HepG2 (cell line): ENCODE results near the gene ASPHD1. TPM values are rescaled to one million over a fixed set of nuclear protein-coding genes. Genes with fewer than 3 reads are reported as not detected.
A peak's percentile ranks its signal among the peaks of the same experiment; 100 is the strongest.

Experiments
- CENPT ChIP-seq: sonication (generic); formaldehyde crosslinking; IDR thresholded peaks from 2 replicates; pipeline ENCODE4 v1.8.0; 2022; ENCODE audit warnings: low read depth, mild to moderate bottlenecking, moderate library complexity, missing genetic modification reagents
- CHD4 ChIP-seq: fragments of 200-600 bp; sonication (generic); IDR thresholded peaks from 2 replicates; pipeline ENCODE4 v1.7.0; 2017; ENCODE audit warnings: mild to moderate bottlenecking, low read length, borderline replicate concordance
- CREM ChIP-seq, 2 experiments: sonication (generic) in 1 of 2; formaldehyde crosslinking in 1 of 2; IDR thresholded peaks; 2 replicates each; pipeline versions ENCODE4 v1.4.0 to v1.6.1; 2016 to 2020; ENCODE audit warnings: antibody characterized with exemption in 1 of 2, mild to moderate bottlenecking in 1 of 2, missing genetic modification reagents in 1 of 2
- KLF15 ChIP-seq: sonication (generic); formaldehyde crosslinking; IDR thresholded peaks from 2 replicates; pipeline ENCODE4 v1.8.1; 2023; ENCODE audit warnings: borderline replicate concordance, mild to moderate bottlenecking, inconsistent platforms, missing genetic modification reagents, mixed read lengths
- MED13 ChIP-seq: sonication (generic); formaldehyde crosslinking; IDR thresholded peaks from 2 replicates; pipeline ENCODE4 v1.5.0; 2020; ENCODE audit warnings: missing genetic modification reagents
- MIER2 ChIP-seq: IDR thresholded peaks from 2 replicates; pipeline ENCODE4 v1.6.1; 2016; ENCODE audit warnings: missing biosample characterization, missing genetic modification reagents
- NCOA2 ChIP-seq: sonication (generic); formaldehyde crosslinking; IDR thresholded peaks from 2 replicates; pipeline ENCODE4 v1.8.0; 2022; ENCODE audit warnings: inconsistent platforms
- PRPF4 ChIP-seq: fragments of 200-400 bp; formaldehyde crosslinking; IDR thresholded peaks from 2 replicates; pipeline ENCODE4 v1.6.1; 2016; ENCODE audit warnings: low read length, low read depth; ENCODE audit not compliant: poor library complexity, severe bottlenecking
- SATB2 ChIP-seq: sonication (generic); formaldehyde crosslinking; IDR thresholded peaks from 2 replicates; pipeline ENCODE4 v1.5.0; 2020; ENCODE audit warnings: missing genetic modification reagents
- SNAPC2 ChIP-seq: sonication (generic); formaldehyde crosslinking; IDR thresholded peaks from 2 replicates; pipeline ENCODE4 v1.8.1; 2022; ENCODE audit warnings: mild to moderate bottlenecking, missing genetic modification reagents
- TARDBP ChIP-seq: sonication (generic); formaldehyde crosslinking; IDR thresholded peaks from 2 replicates; pipeline ENCODE4 v1.8.0; 2022; ENCODE audit warnings: mild to moderate bottlenecking, missing genetic modification reagents
- TCF12 ChIP-seq, 2 experiments: fragments of 450-650 bp in 1 of 2; sonication (generic) in 1 of 2; formaldehyde crosslinking in 1 of 2; IDR thresholded peaks; 2 replicates each; pipeline versions ENCODE4 v1.6.1 to v1.8.0; 2017 to 2022; ENCODE audit warnings: antibody characterized with exemption in 1 of 2, mild to moderate bottlenecking in 1 of 2, missing genetic modification reagents in 1 of 2, moderate library complexity in 1 of 2
- TEAD2 ChIP-seq: sonication (generic); formaldehyde crosslinking; IDR thresholded peaks from 2 replicates; pipeline ENCODE4 v1.9.0; 2021; ENCODE audit warnings: missing genetic modification reagents
- YEATS4 ChIP-seq: sonication (generic); formaldehyde crosslinking; IDR thresholded peaks from 2 replicates; pipeline ENCODE4 v1.4.0; 2020; ENCODE audit warnings: missing genetic modification reagents, borderline replicate concordance
- ZNF230 ChIP-seq: sonication (generic); formaldehyde crosslinking; IDR thresholded peaks from 2 replicates; pipeline ENCODE4 v1.4.0; 2020; ENCODE audit warnings: mild to moderate bottlenecking, missing genetic modification reagents
- ZNF263 ChIP-seq: sonication (generic); formaldehyde crosslinking; IDR thresholded peaks from 2 replicates; pipeline ENCODE4 v1.4.0; 2020; ENCODE audit warnings: missing genetic modification reagents
- ZNF331 ChIP-seq: sonication (generic); formaldehyde crosslinking; IDR thresholded peaks from 2 replicates; pipeline ENCODE4 v1.4.0; 2020; ENCODE audit warnings: missing genetic modification reagents
- ZNF335 ChIP-seq: sonication (generic); formaldehyde crosslinking; IDR thresholded peaks from 2 replicates; pipeline ENCODE4 v1.4.0; 2020; ENCODE audit warnings: missing genetic modification reagents
- ZNF367 ChIP-seq: sonication (generic); formaldehyde crosslinking; IDR thresholded peaks from 2 replicates; pipeline ENCODE4 v1.4.0; 2020; ENCODE audit warnings: missing genetic modification reagents, borderline replicate concordance
- ZNF549 ChIP-seq: sonication (generic); formaldehyde crosslinking; IDR thresholded peaks from 2 replicates; pipeline ENCODE4 v1.5.0; 2020; ENCODE audit warnings: missing genetic modification reagents
- ZNF569 ChIP-seq: sonication (generic); formaldehyde crosslinking; IDR thresholded peaks from 2 replicates; pipeline ENCODE4 v1.5.0; 2020; ENCODE audit warnings: mild to moderate bottlenecking, missing genetic modification reagents, moderate library complexity, borderline replicate concordance
- ZNF709 ChIP-seq: sonication (generic); formaldehyde crosslinking; IDR thresholded peaks from 2 replicates; pipeline ENCODE4 v1.5.0; 2020; ENCODE audit warnings: mild to moderate bottlenecking, missing genetic modification reagents
- ZNF839 ChIP-seq: sonication (generic); formaldehyde crosslinking; IDR thresholded peaks from 2 replicates; pipeline ENCODE4 v1.4.0; 2020; ENCODE audit warnings: missing genetic modification reagents, mild to moderate bottlenecking, borderline replicate concordance
- ZNF841 ChIP-seq: sonication (generic); formaldehyde crosslinking; IDR thresholded peaks from 2 replicates; pipeline ENCODE4 v1.8.1; 2023; ENCODE audit warnings: missing genetic modification reagents, borderline replicate concordance
- ZNF883 ChIP-seq: sonication (generic); formaldehyde crosslinking; IDR thresholded peaks from 2 replicates; pipeline ENCODE4 v1.5.1; 2020; ENCODE audit warnings: mild to moderate bottlenecking, missing genetic modification reagents; ENCODE audit errors: not compliant biosample characterization
- polyA plus RNA-seq, 8 experiments: library from polyadenylated mRNA; depleted of rRNA in 3 of 8; stranded (reverse) in 7 of 8; unstranded in 1 of 8; fragments of >200 nt; fragmentation: Illumina TruSeq in 4 of 8; extraction: Trizol in 4 of 8; gene quantifications; 2 replicates each; pipeline versions ENCODE4 v1.2.1 to v1.2.3, GENCODE V29; 2011 to 2016; ENCODE audit warnings: low read depth in 4 of 8, missing spikeins in 1 of 8, mixed read lengths in 1 of 8; ENCODE audit not compliant: insufficient read depth in 1 of 8
- total RNA-seq, 5 experiments: library from RNA; depleted of rRNA; stranded (reverse); fragments of >200 nt; fragmentation: Illumina TruSeq; extraction: Trizol; gene quantifications; 2 replicates each; pipeline ENCODE4 v1.2.3, GENCODE V29; 2016; ENCODE audit warnings: low read depth in 1 of 5
- TF ChIP-seq, protein P1 (sequence below): IDR thresholded peaks from 2 replicates; pipeline ENCODE4 v1.6.1; 2016; ENCODE audit warnings: missing genetic modification reagents, missing compliant biosample characterization
- TF ChIP-seq, protein P2 (sequence below): sonication (generic); formaldehyde crosslinking; IDR thresholded peaks from 2 replicates; pipeline ENCODE4 v1.4.0; 2020; ENCODE audit warnings: low read depth, mild to moderate bottlenecking, missing genetic modification reagents
- TF ChIP-seq, protein P3 (sequence below): sonication (generic); formaldehyde crosslinking; IDR thresholded peaks from 2 replicates; pipeline ENCODE4 v1.4.0; 2020; ENCODE audit warnings: missing genetic modification reagents

The ASPHD1 gene
- total and polyA plus RNA-seq, 2 of the 13 experiments (the other 11 are each of a cell fraction or from before 2014, with no cell fraction given) = 13.1 to 19.7 TPM

DNA sequence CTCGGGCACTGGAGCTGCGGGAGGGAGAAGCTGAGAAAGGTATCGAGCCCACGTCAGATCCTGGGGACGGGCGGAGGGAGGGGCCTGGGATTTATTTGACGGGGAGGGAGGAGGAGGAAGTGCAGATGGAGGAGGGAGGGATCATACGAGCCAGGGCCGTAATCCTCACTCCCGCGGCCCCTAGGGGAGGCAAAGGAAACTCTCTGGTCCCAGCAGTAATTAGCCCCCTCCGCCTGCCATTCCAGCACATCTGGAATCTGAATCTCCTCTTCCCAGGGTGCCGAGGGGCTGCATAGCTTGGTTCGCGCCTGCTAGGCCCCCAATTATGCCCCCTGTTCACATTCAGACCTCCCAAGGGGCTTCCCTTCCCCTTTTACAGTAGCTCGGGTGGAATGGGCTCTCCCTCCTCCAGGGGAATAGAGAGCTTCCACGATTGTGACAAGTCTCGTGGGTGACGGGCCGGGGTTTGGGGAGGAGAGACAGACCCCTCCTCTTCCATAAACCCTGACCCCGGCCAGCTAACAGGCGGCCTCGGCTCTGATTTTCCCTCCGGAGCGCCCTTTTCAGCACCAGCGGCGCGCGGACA lies 679 bp upstream of the ASPHD1 start, which contains the start of gene SEZ6L2 (continued):
- TF ChIP-seq KLF15 (CRISPR knock-in tag) (peak; percentile 94; the same call in 1 of the 2 replicates), TCF12 (IDR thresholded peaks at IDR 0.05) (no peak), TCF12 (CRISPR knock-in tag; IDR thresholded peaks at IDR 0.05) (0 out of 2 replicates have a peak, but pooled peaks have one; percentile 30), MED13 (no peak; the same call in none of the 2 replicates), TARDBP (no peak), CHD4 (no peak; the same call in 1 of the 2 replicates), NCOA2 (CRISPR knock-in tag) (peak; percentile 63; the same call in 1 of the 2 replicates), CREM (IDR thresholded peaks at IDR 0.05) (peak; percentile 70), CREM (CRISPR knock-in tag; IDR thresholded peaks at IDR 0.05) (0 out of 2 replicates have a peak, but pooled peaks have one; percentile 8), ZNF230 (CRISPR knock-in tag) (no peak), ZNF709 (CRISPR knock-in tag) (peak; percentile 99), ZNF839 (CRISPR knock-in tag) (no peak), ZNF549 (peak; percentile 86; the same call in 1 of the 2 replicates), ZNF841 (CRISPR knock-in tag) (no peak), ZNF335 (CRISPR knock-in tag) (peak; percentile 75; the same call in 1 of the 2 replicates), SATB2 (peak; percentile 98), PRPF4 (no peak), ZNF331 (CRISPR knock-in tag) (peak; percentile 87), ZNF263 (CRISPR knock-in tag) (peak; percentile 97), CENPT (no peak), MIER2 (CRISPR knock-in tag) (peak; percentile 95), YEATS4 (CRISPR knock-in tag) (no peak; the same call in 1 of the 2 replicates), ZNF883 (CRISPR knock-in tag) (peak; percentile 13), SNAPC2 (CRISPR knock-in tag) (peak; percentile 88; the same call in 1 of the 2 replicates), ZNF569 (no peak), TEAD2 (CRISPR knock-in tag) (peak; percentile 89; the same call in 1 of the 2 replicates), ZNF367 (CRISPR knock-in tag) (peak; percentile 89; the same call in 1 of the 2 replicates)
- TF ChIP-seq, protein P1, sequence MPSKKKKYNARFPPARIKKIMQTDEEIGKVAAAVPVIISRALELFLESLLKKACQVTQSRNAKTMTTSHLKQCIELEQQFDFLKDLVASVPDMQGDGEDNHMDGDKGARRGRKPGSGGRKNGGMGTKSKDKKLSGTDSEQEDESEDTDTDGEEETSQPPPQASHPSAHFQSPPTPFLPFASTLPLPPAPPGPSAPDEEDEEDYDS (CRISPR knock-in tag) = peak; percentile 81
- TF ChIP-seq, protein P2, sequence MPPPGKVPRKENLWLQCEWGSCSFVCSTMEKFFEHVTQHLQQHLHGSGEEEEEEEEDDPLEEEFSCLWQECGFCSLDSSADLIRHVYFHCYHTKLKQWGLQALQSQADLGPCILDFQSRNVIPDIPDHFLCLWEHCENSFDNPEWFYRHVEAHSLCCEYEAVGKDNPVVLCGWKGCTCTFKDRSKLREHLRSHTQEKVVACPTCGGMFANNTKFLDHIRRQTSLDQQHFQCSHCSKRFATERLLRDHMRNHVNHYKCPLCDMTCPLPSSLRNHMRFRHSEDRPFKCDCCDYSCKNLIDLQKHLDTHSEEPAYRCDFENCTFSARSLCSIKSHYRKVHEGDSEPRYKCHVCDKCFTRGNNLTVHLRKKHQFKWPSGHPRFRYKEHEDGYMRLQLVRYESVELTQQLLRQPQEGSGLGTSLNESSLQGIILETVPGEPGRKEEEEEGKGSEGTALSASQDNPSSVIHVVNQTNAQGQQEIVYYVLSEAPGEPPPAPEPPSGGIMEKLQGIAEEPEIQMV (CRISPR knock-in tag) = 0 out of 2 replicates have a peak, but pooled peaks have one; percentile 33
- TF ChIP-seq, protein P3, sequence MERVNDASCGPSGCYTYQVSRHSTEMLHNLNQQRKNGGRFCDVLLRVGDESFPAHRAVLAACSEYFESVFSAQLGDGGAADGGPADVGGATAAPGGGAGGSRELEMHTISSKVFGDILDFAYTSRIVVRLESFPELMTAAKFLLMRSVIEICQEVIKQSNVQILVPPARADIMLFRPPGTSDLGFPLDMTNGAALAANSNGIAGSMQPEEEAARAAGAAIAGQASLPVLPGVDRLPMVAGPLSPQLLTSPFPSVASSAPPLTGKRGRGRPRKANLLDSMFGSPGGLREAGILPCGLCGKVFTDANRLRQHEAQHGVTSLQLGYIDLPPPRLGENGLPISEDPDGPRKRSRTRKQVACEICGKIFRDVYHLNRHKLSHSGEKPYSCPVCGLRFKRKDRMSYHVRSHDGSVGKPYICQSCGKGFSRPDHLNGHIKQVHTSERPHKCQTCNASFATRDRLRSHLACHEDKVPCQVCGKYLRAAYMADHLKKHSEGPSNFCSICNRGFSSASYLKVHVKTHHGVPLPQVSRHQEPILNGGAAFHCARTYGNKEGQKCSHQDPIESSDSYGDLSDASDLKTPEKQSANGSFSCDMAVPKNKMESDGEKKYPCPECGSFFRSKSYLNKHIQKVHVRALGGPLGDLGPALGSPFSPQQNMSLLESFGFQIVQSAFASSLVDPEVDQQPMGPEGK = peak; percentile 62; the same call in 1 of the 2 replicates
